GM19468 (cell line): ENCODE results near the gene PLAGL2.
"Not testable (repeated sequence)": the region's sequence is repeated elsewhere in the genome, so short reads cannot be mapped to it uniquely, and the experiment has no call there.

ENCODE experiments used
- ATAC-seq: cut with Tn5 transposase; IDR thresholded peaks from one replicate; pipeline ENCODE4 v1.9.1; 2021; ENCODE audit warnings: mild to moderate bottlenecking, moderate library complexity, moderate number of reproducible peaks; ENCODE audit not compliant: unreplicated experiment; ENCODE audit errors: extremely low read depth

PLAGL2 gene

GRCh38 chr20:32205110-32205842 lies 2.3 kb downstream of the PLAGL2 start:
- no peak for ATAC-seq

- no peak for ATAC-seq
Measured at GRCh38 chr20:32204205-32205109, 3.1 kb downstream of the PLAGL2 start.

GRCh38 chr20:32203356-32204204 lies 4.0 kb downstream of the PLAGL2 start:
- ATAC-seq: no peak

- no peak for ATAC-seq
Measured at GRCh38 chr20:32201977-32202363, 5.6 kb downstream of the PLAGL2 start.

- ATAC-seq: no peak
Measured at GRCh38 chr20:32201296-32201976, 6.1 kb downstream of the PLAGL2 start.

- no peak for ATAC-seq
Measured at GRCh38 chr20:32199006-32199405, 8.5 kb downstream of the PLAGL2 start.

GRCh38 chr20:32197136-32197535 lies 10.4 kb downstream of the PLAGL2 start:
- not testable (repeated sequence) for ATAC-seq

GRCh38 chr20:32196613-32197012 lies 10.9 kb downstream of the PLAGL2 start:
- ATAC-seq: not testable (repeated sequence)

- no peak for ATAC-seq
Measured at GRCh38 chr20:32195581-32195980, 12.0 kb downstream of the PLAGL2 start.

- ATAC-seq: no peak
Measured at GRCh38 chr20:32193996-32194395, 13.5 kb downstream of the PLAGL2 start.

- ATAC-seq: not testable (repeated sequence)
Measured at GRCh38 chr20:32193336-32193735, 14.2 kb downstream of the PLAGL2 start.

- no peak for ATAC-seq
Measured at GRCh38 chr20:32192698-32193097, 14.8 kb downstream of the PLAGL2 start.

- ATAC-seq: no peak
Measured at GRCh38 chr20:32191873-32192272, 15.7 kb downstream of the PLAGL2 start.

GRCh38 chr20:32191422-32191821 lies 16.1 kb downstream of the PLAGL2 start:
- no peak for ATAC-seq

- ATAC-seq: no peak
Measured at GRCh38 chr20:32190616-32191415, 16.7 kb downstream of the PLAGL2 start.

- no peak for ATAC-seq
Measured at GRCh38 chr20:32189691-32190615, 17.6 kb downstream of the PLAGL2 start.

- ATAC-seq: no peak
Measured at GRCh38 chr20:32189123-32189410, 18.5 kb downstream of the PLAGL2 start.

- no peak for ATAC-seq
Measured at GRCh38 chr20:32188376-32189122, 19.0 kb downstream of the PLAGL2 start.
